ENCODE data around the gene GABRB1.

DNA sequence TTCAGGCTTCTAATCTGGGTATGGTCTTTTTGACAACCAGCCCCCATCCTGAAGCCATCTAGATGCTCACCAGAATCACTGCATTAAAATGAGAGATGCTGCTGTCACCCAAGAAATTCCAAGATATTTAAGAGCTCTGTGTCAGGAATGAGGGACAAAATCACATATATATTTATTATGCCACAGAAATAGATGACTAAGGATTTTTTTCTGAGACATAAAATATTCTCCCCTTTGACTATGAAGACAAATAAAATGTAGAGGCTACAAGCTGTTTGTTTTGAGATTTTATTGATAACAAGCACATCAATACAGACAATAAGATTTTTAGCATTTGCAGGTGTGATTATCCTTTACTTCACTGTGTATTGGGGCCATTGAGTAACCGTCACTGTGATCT, 354.8 kb downstream of the GABRB1 start:
- no peak for TF ChIP-seq POLR2A (IDR thresholded peaks at IDR 0.05; ENCODE audit: low read depth)
- TF ChIP-seq, protein P1, sequence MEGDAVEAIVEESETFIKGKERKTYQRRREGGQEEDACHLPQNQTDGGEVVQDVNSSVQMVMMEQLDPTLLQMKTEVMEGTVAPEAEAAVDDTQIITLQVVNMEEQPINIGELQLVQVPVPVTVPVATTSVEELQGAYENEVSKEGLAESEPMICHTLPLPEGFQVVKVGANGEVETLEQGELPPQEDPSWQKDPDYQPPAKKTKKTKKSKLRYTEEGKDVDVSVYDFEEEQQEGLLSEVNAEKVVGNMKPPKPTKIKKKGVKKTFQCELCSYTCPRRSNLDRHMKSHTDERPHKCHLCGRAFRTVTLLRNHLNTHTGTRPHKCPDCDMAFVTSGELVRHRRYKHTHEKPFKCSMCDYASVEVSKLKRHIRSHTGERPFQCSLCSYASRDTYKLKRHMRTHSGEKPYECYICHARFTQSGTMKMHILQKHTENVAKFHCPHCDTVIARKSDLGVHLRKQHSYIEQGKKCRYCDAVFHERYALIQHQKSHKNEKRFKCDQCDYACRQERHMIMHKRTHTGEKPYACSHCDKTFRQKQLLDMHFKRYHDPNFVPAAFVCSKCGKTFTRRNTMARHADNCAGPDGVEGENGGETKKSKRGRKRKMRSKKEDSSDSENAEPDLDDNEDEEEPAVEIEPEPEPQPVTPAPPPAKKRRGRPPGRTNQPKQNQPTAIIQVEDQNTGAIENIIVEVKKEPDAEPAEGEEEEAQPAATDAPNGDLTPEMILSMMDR (IDR thresholded peaks at IDR 0.05) = no peak
